Activated CD4-positive, alpha-beta T cell treated with anti-CD3 and anti-CD28 coated beads, Interleukin-2, Interleukin-4, amounts not matched to agents 100 ng/mL and 50 ng/mL, durations not matched to agents 16 hours and 8 hours (primary cell): ENCODE data around the gene DEAF1.
A peak's percentile ranks its signal among the peaks of the same experiment; 100 is the strongest.
"Not testable (repeated sequence)": the region's sequence is repeated elsewhere in the genome, so short reads cannot be mapped to it uniquely, and the experiment has no call there.

ENCODE experiments used
- DNase-seq: peaks from one replicate; pipeline ENCODE4 v3.0.0-alpha.2; 2020; ENCODE audit warnings: low spot score

The DEAF1 gene

GRCh38 chr11:680476-680875, 14.5 kb downstream of the DEAF1 start:
- DNase-seq, result no peak

- DNase-seq, result no peak
These were observed 15.5 kb downstream of the DEAF1 start for GRCh38 chr11:679271-680207.

GRCh38 chr11:678297-678696, 16.7 kb downstream of the DEAF1 start:
- DNase-seq, result no peak

- no peak for DNase-seq
These were observed 20.6 kb downstream of the DEAF1 start for GRCh38 chr11:674406-674805.

GRCh38 chr11:673866-674265, 21.2 kb downstream of the DEAF1 start:
- no peak for DNase-seq

- DNase-seq, result no peak
These were observed 29.2 kb downstream of the DEAF1 start for GRCh38 chr11:665704-666281.

- no peak for DNase-seq
These were observed 29.8 kb downstream of the DEAF1 start for GRCh38 chr11:665062-665703.

- DNase-seq, result peak; percentile 24
These were observed 32.2 kb downstream of the DEAF1 start for GRCh38 chr11:662689-663274.

GRCh38 chr11:660681-661444, 34.2 kb downstream of the DEAF1 start:
- no peak for DNase-seq

- no peak for DNase-seq
These were observed 34.7 kb downstream of the DEAF1 start for GRCh38 chr11:660281-660680.

- no peak for DNase-seq
These were observed 35.4 kb downstream of the DEAF1 start for GRCh38 chr11:659532-660085.

- no peak for DNase-seq
These were observed 37.3 kb downstream of the DEAF1 start for GRCh38 chr11:657691-658126.

- DNase-seq, result no peak
These were observed 38.2 kb downstream of the DEAF1 start for GRCh38 chr11:656866-657265.

GRCh38 chr11:656426-656825, 38.6 kb downstream of the DEAF1 start:
- no peak for DNase-seq

- no peak for DNase-seq
These were observed 39.8 kb downstream of the DEAF1 start for GRCh38 chr11:655036-655726.

GRCh38 chr11:654444-654843, 40.6 kb downstream of the DEAF1 start:
- not testable (repeated sequence) for DNase-seq

- no peak for DNase-seq
These were observed 41.2 kb downstream of the DEAF1 start for GRCh38 chr11:653837-654236.

GRCh38 chr11:653136-653535, 41.9 kb downstream of the DEAF1 start:
- DNase-seq, result not testable (repeated sequence)

GRCh38 chr11:650482-650881, 44.5 kb downstream of the DEAF1 start:
- no peak for DNase-seq

GRCh38 chr11:647672-648158, 47.3 kb downstream of the DEAF1 start:
- DNase-seq, result not testable (repeated sequence)

- DNase-seq, result no peak
These were observed 48.8 kb downstream of the DEAF1 start for GRCh38 chr11:646214-646613.
